H1 (cell line): ENCODE data around the gene ZNF606. TPM values are rescaled to one million over a fixed set of nuclear protein-coding genes. Genes with fewer than 3 reads are reported as not detected.

Source experiments
- CTCF ChIA-PET: fragments of 300-600 bp; sonication (Branson Sonifier 250); formaldehyde crosslinking; loops from one replicate; lab custom pipeline; 2021; ENCODE audit not compliant: partially characterized antibody; lab: Charles Lee
- POLR2A ChIA-PET: fragments of 300-600 bp; sonication (Branson Sonifier 250); formaldehyde crosslinking; loops from one replicate; lab custom pipeline; 2021; ENCODE audit warnings: inconsistent platforms; ENCODE audit not compliant: partially characterized antibody; lab: Charles Lee
- DNase-seq, 2 experiments: peaks; one replicate each; pipeline versions ENCODE4 v3.0.0 to v3.0.0-alpha.2; 2010 to 2022; ENCODE audit warnings: low spot score in 2 of 2, low read depth in 1 of 2, mixed read lengths in 1 of 2
- FAIRE-seq: peaks from 2 replicates; lab custom pipeline; 2011; peaks lifted over from hg19 to GRCh38; lab: Jason Lieb, UNC
- H2AFZ ChIP-seq: 2 replicates; pipeline ENCODE4 v1.8.1; 2012; ENCODE audit warnings: low read length, inconsistent platforms
- H2AK5ac ChIP-seq: 2 replicates; pipeline ENCODE4 v1.6.1; 2013; ENCODE audit warnings: low read depth, low read length
- H2BK120ac ChIP-seq: replicated peaks from 2 replicates; pipeline ENCODE3; 2013; ENCODE audit warnings: low read depth, low read length, inconsistent platforms
- H2BK12ac ChIP-seq: 2 replicates; pipeline ENCODE4 v1.6.1; 2013; ENCODE audit warnings: low read depth, low read length
- H2BK15ac ChIP-seq: 2 replicates; pipeline ENCODE4 v1.6.1; 2013; ENCODE audit warnings: low read length
- H2BK20ac ChIP-seq: 2 replicates; pipeline ENCODE4 v1.6.1; 2013; ENCODE audit warnings: low read length
- H2BK5ac ChIP-seq: 2 replicates; pipeline ENCODE4 v1.6.1; 2013; ENCODE audit warnings: low read depth, low read length
- H3K14ac ChIP-seq: 2 replicates; pipeline ENCODE4 v1.6.1; 2013; ENCODE audit warnings: inconsistent platforms; ENCODE audit not compliant: insufficient read length
- H3K18ac ChIP-seq: 2 replicates; pipeline ENCODE4 v1.6.1; 2013; ENCODE audit warnings: low read length; ENCODE audit errors: extremely low read depth
- H3K23ac ChIP-seq: 2 replicates; pipeline ENCODE4 v1.6.1; 2013; ENCODE audit warnings: inconsistent platforms; ENCODE audit not compliant: insufficient read length
- H3K23me2 ChIP-seq: 2 replicates; pipeline ENCODE4 v1.6.1; 2013; ENCODE audit warnings: low read depth, low read length
- H3K27ac ChIP-seq: 2 replicates; pipeline ENCODE4 v1.6.1; 2011; ENCODE audit warnings: low read depth, low read length, inconsistent platforms
- H3K27me3 ChIP-seq, 4 experiments: replicated peaks in 1 of 4; 1 replicate in 1 of 4; 2 replicates in 3 of 4; pipeline versions ENCODE4 v1.6.1 to v1.8.1; 2011 to 2013; ENCODE audit warnings: low read length in 3 of 4, mild to moderate bottlenecking in 3 of 4, inconsistent platforms in 2 of 4, mixed read lengths in 2 of 4, moderate library complexity in 1 of 4; ENCODE audit not compliant: control insufficient read depth in 3 of 4, insufficient read depth in 3 of 4; ENCODE audit errors: extremely low read depth in 1 of 4
- H3K36me3 ChIP-seq, 4 experiments: 2 replicates each; pipeline versions ENCODE4 v1.6.1 to v1.8.1; 2011 to 2013; ENCODE audit warnings: mild to moderate bottlenecking in 4 of 4, low read length in 3 of 4, moderate library complexity in 2 of 4, control low read depth in 1 of 4, inconsistent platforms in 1 of 4; ENCODE audit not compliant: insufficient read depth in 4 of 4, control insufficient read depth in 2 of 4
- H3K4ac ChIP-seq: replicated peaks from 2 replicates; pipeline ENCODE3; 2013; ENCODE audit warnings: low read length, low read depth, mixed read lengths, inconsistent platforms; ENCODE audit not compliant: insufficient read length
- H3K4me1 ChIP-seq, 4 experiments: replicated peaks in 1 of 4; 1 replicate in 1 of 4; 2 replicates in 3 of 4; pipeline versions ENCODE4 v1.6.1 to v1.8.1; 2011 to 2013; ENCODE audit warnings: low read length in 3 of 4, inconsistent platforms in 2 of 4, mixed read lengths in 1 of 4; ENCODE audit not compliant: insufficient read depth in 4 of 4, control insufficient read depth in 3 of 4
- H3K4me2 ChIP-seq, 2 experiments: 2 replicates each; pipeline versions ENCODE4 v1.6.1 to v1.8.1; 2011 to 2013; ENCODE audit warnings: low read depth in 2 of 2, low read length in 2 of 2, control low read depth in 1 of 2, inconsistent platforms in 1 of 2, mild to moderate bottlenecking in 1 of 2; ENCODE audit not compliant: insufficient read depth in 1 of 2
- H3K4me3 ChIP-seq, 4 experiments: fragments of 200-600, 300-600 bp in 1 of 4; sonication (generic), shearing (Covaris generic), sonication (Bioruptor Twin) in 1 of 4; 2 replicates each; pipeline versions ENCODE4 v1.5.1 to v1.8.1; 2011 to 2016; ENCODE audit warnings: low read length in 4 of 4, low read depth in 3 of 4, control low read depth in 2 of 4, inconsistent platforms in 2 of 4, mild to moderate bottlenecking in 2 of 4, mixed read lengths in 1 of 4, moderate library complexity in 1 of 4; ENCODE audit not compliant: insufficient read depth in 2 of 4; ENCODE audit errors: extremely low read depth in 1 of 4
- H3K56ac ChIP-seq: replicated peaks from 2 replicates; pipeline ENCODE3; 2013; ENCODE audit warnings: low read depth, mild to moderate bottlenecking, mixed read lengths, low read length, inconsistent platforms; ENCODE audit not compliant: insufficient read length
- H3K79me1 ChIP-seq: 2 replicates; pipeline ENCODE4 v1.6.1; 2013; ENCODE audit warnings: low read depth, low read length, control low read depth
- H3K79me2 ChIP-seq, 2 experiments: 2 replicates each; pipeline versions ENCODE4 v1.6.1 to v1.8.1; 2012 to 2013; ENCODE audit warnings: low read length in 2 of 2, mild to moderate bottlenecking in 2 of 2, inconsistent platforms in 1 of 2; ENCODE audit not compliant: insufficient read depth in 2 of 2, control insufficient read depth in 1 of 2
- H3K9ac ChIP-seq, 4 experiments: replicated peaks in 1 of 4; 1 replicate in 1 of 4; 2 replicates in 3 of 4; pipeline versions ENCODE4 v1.6.1 to v1.8.1; 2011 to 2013; ENCODE audit warnings: low read depth in 3 of 4, low read length in 3 of 4, control low read depth in 2 of 4, mild to moderate bottlenecking in 2 of 4, moderate library complexity in 2 of 4, inconsistent platforms in 1 of 4; ENCODE audit errors: extremely low read depth in 1 of 4
- H3K9me3 ChIP-seq, 2 experiments: 2 replicates each; pipeline versions ENCODE4 v1.6.1 to v1.8.1; 2012 to 2013; ENCODE audit warnings: mild to moderate bottlenecking in 2 of 2, moderate library complexity in 2 of 2, control low read depth in 1 of 2, inconsistent platforms in 1 of 2, low read depth in 1 of 2, low read length in 1 of 2, mixed read lengths in 1 of 2; ENCODE audit not compliant: insufficient read depth in 2 of 2
- H4K20me1 ChIP-seq, 2 experiments: replicated peaks in 1 of 2; 2 replicates each; pipeline versions ENCODE3 to v1.8.1; 2011 to 2013; ENCODE audit warnings: inconsistent platforms in 2 of 2, low read length in 2 of 2, mild to moderate bottlenecking in 1 of 2; ENCODE audit not compliant: insufficient read depth in 2 of 2, control insufficient read depth in 1 of 2
- H4K5ac ChIP-seq: 2 replicates; pipeline ENCODE4 v1.6.1; 2013; ENCODE audit warnings: low read length, low read depth, mixed read lengths, inconsistent platforms; ENCODE audit not compliant: insufficient read length
- H4K8ac ChIP-seq: 2 replicates; pipeline ENCODE4 v1.8.0; 2013; ENCODE audit warnings: mild to moderate bottlenecking, moderate library complexity, low read length, inconsistent platforms; ENCODE audit not compliant: insufficient read depth; ENCODE audit errors: extremely low read depth
- H4K91ac ChIP-seq: replicated peaks from 2 replicates; pipeline ENCODE3; 2013; ENCODE audit warnings: low read length, mixed read lengths, inconsistent platforms; ENCODE audit not compliant: insufficient read length
- CHD2 ChIP-seq: IDR thresholded peaks from 2 replicates; pipeline ENCODE4 v1.6.1; 2012; ENCODE audit warnings: low read length, improper control_type of control experiment
- CREB1 ChIP-seq: IDR thresholded peaks from 2 replicates; pipeline ENCODE4 v1.6.1; 2012; ENCODE audit warnings: inconsistent platforms
- CTBP2 ChIP-seq: IDR thresholded peaks from 2 replicates; pipeline ENCODE4 v1.7.0; 2011; ENCODE audit warnings: borderline replicate concordance, mild to moderate bottlenecking, moderate library complexity, mixed read lengths, low read length; ENCODE audit not compliant: insufficient read depth, insufficient read length
- GTF2F1 ChIP-seq: IDR thresholded peaks from 2 replicates; pipeline ENCODE4 v1.6.1; 2012; ENCODE audit warnings: low read depth, low read length, improper control_type of control experiment, borderline replicate concordance
- HDAC6 ChIP-seq: IDR thresholded peaks from one replicate; pipeline ENCODE4 v1.7.1; 2012; ENCODE audit warnings: low read depth, mild to moderate bottlenecking, inconsistent platforms, low read length, moderate library complexity
- POU5F1 ChIP-seq: IDR thresholded peaks from 2 replicates; pipeline ENCODE4 v1.6.1; 2011; ENCODE audit warnings: low read depth, mild to moderate bottlenecking, low read length, moderate library complexity
- RBBP5 ChIP-seq: IDR thresholded peaks from 2 replicates; pipeline ENCODE4 v1.7.1; 2012; ENCODE audit warnings: low read depth, mild to moderate bottlenecking, inconsistent platforms, low read length, moderate library complexity, borderline replicate concordance
- RXRA ChIP-seq: IDR thresholded peaks from 2 replicates; pipeline ENCODE4 v1.6.1; 2011; ENCODE audit warnings: low read depth, mild to moderate bottlenecking, low read length, moderate library complexity; ENCODE audit not compliant: insufficient read depth
- SIX5 ChIP-seq: IDR thresholded peaks from 2 replicates; pipeline ENCODE4 v1.6.1; 2011; ENCODE audit warnings: mild to moderate bottlenecking, low read depth, low read length
- SP2 ChIP-seq: IDR thresholded peaks from 2 replicates; pipeline ENCODE4 v1.6.1; 2012; ENCODE audit warnings: mild to moderate bottlenecking, low read length, inconsistent platforms
- SP4 ChIP-seq: IDR thresholded peaks from 2 replicates; pipeline ENCODE4 v1.6.1; 2012; ENCODE audit warnings: low read length, inconsistent platforms
- SUZ12 ChIP-seq: fragments of 200-600 bp; sonication (generic); IDR thresholded peaks from 2 replicates; pipeline ENCODE4 v1.6.1; 2012; ENCODE audit warnings: mild to moderate bottlenecking, inconsistent platforms, low read length, moderate library complexity, mixed read lengths
- TAF7 ChIP-seq: optimal IDR thresholded peaks from 2 replicates; pipeline ENCODE3; 2011; ENCODE audit warnings: low read depth, mild to moderate bottlenecking, inconsistent platforms, low read length, moderate library complexity, borderline replicate concordance
- WGBS, 2 experiments: shearing (Covaris generic) in 1 of 2; methylation state at CpG; one replicate each; pipeline versions ENCODE4 v1.1.6 to v1.1.7; 2013 to 2015; ENCODE audit warnings: low lambda C conversion rate in 2 of 2, mixed read lengths in 2 of 2, inconsistent platforms in 1 of 2, low coverage in 1 of 2, missing lambda C conversion rate in 1 of 2; ENCODE audit not compliant: insufficient replicate concordance in 2 of 2, insufficient coverage in 1 of 2, insufficient read length in 1 of 2; ENCODE audit errors: extremely low coverage in 1 of 2, missing lambda C conversion rate in 1 of 2; 5-methylcytosine and 5-hydroxymethylcytosine counted together
- polyA plus RNA-seq, 7 experiments: library from polyadenylated mRNA; depleted of rRNA in 3 of 7; stranded (reverse) in 5 of 7; unstranded in 2 of 7; fragments of >200 nt in 5 of 7; fragments of 200-250 nt in 2 of 7; gene quantifications; 1 replicate in 5 of 7; 2 replicates in 1 of 7; 4 replicates in 1 of 7; pipeline versions ENCODE4 v1.2.1 to v1.2.3, GENCODE V29; 2011 to 2013; ENCODE audit warnings: missing spikeins in 2 of 7, mixed read lengths in 2 of 7
- total RNA-seq: library from RNA; stranded (reverse); fragmentation: NEBNext Ultra II Directional; extraction: Animal tissue kit (Norgen Biotek cat#: 25700); gene quantifications from 2 replicates; pipeline ENCODE4 v1.2.1, GENCODE V29; 2021
- TF ChIP-seq, protein P1 (sequence below): IDR thresholded peaks from 2 replicates; pipeline ENCODE4 v1.6.1; 2011; ENCODE audit warnings: low read depth, mild to moderate bottlenecking, low read length; ENCODE audit not compliant: insufficient read depth

ZNF606 gene
- total and polyA plus RNA-seq, 2 of the 8 experiments (the other 6 are each of a cell fraction or from before 2014, with no cell fraction given): 5.2 to 19.3 TPM

DNA sequence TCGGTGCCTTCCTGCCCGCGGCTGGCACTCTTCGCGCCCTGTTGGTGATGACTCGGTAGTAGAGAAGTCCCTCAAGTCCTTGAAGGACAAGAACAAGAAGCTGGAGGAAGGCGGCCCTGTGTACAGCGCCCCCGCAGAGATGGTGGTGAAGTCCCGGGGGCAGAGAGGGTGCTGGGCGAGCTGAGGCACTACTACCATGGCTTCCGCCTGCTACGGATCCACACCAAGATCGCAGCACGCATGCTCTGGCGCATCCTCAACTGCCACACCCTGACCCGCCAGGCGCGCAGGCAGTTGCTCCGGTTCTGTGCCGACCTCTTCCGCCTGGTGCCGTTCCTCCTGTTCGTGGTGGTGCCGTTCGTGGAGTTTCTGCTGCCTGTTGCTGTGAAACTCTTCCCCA is 42.3 kb upstream of the ZNF606 start:
- Histone ChIP-seq H3K4ac (no peak overlapping the region), H2BK120ac (no peak overlapping the region), H2AFZ (no peak overlapping the region), H4K5ac (no peak overlapping the region), H3K79me1 (no peaks in the 10 kb centered on the region), H4K91ac (peak overlapping the region; percentile 54), H3K79me2 (no peaks in the 10 kb centered on the region), H3K18ac (no peak overlapping the region), H3K4me2 (no peak overlapping the region), H4K20me1 (no peaks in the 10 kb centered on the region), H3K14ac (no peak overlapping the region), H3K4me3 (no peak overlapping the region), H2AK5ac (no peak overlapping the region), H3K23me2 (no peaks in the 10 kb centered on the region; the same call in 1 of the 2 replicates), H3K9me3 (peaks cover 29 to 51% of the 10 kb centered on the region in 2 experiments), H2BK5ac (no peak overlapping the region), H3K23ac (no peak overlapping the region), H3K9ac (no peak overlapping the region), H3K27ac (no peak overlapping the region), H4K8ac (no peak overlapping the region), H2BK20ac (no peak overlapping the region), H3K27me3 (peaks cover 0 to 5% (median 4%) of the 10 kb centered on the region in 4 experiments; a peak in 4 of 7 replicates), H3K4me1 (peaks cover 0 to 3% (median 0%) of the 10 kb centered on the region in 4 experiments; a peak in 2 of 7 replicates), H2BK15ac (no peak overlapping the region), H3K36me3 (no peaks in the 10 kb centered on the region), H3K56ac (no peak overlapping the region), H2BK12ac (no peak overlapping the region)
- ChIA-PET CTCF (interaction anchor here (0.8 to 6.7 kb wide), 10 partner anchors 12 to 109 kb away, joined by 3 to 113 read pairs (median 9); partner anchors contain the start of gene ZNF135), POLR2A (interaction anchor here (1.4 to 6.2 kb wide), 10 partner anchors 7 to 106 kb away, joined by 3 to 45 read pairs (median 6); partner anchors contain the start of genes ZNF135 and ZNF329)
- DNase-seq (no peak), FAIRE-seq (no peak)
- WGBS, 2 experiments: 98% methylated on average over 25 of the region's 26 CpGs; no CpG with 5 or more reads in 1 of the 2 experiments
- TF ChIP-seq SUZ12 (no peak), POU5F1 (no peak), CREB1 (no peak), SIX5 (no peak), RBBP5 (no peak), CHD2 (no peak), HDAC6 (no peak), SP4 (no peak), RXRA (no peak), GTF2F1 (no peak), SP2 (no peak), CTBP2 (no peak), TAF7 (no peak)
- TF ChIP-seq, protein P1, sequence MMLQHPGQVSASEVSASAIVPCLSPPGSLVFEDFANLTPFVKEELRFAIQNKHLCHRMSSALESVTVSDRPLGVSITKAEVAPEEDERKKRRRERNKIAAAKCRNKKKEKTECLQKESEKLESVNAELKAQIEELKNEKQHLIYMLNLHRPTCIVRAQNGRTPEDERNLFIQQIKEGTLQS: no peak
